HEK293T (cell line): ENCODE results near the gene OR1S2.
"Not testable (repeated sequence)": the region's sequence is repeated elsewhere in the genome, so short reads cannot be mapped to it uniquely, and the experiment has no call there.

Experiments used
- CTCF ChIA-PET: fragments of 350-600 bp; formaldehyde crosslinking; extraction: SDS; loops from one replicate; lab custom pipeline; 2021; ENCODE audit warnings: antibody characterized with exemption, inconsistent platforms; lab: Yijun Ruan, JAX
- POLR2A ChIA-PET: fragments of 350-600 bp; formaldehyde crosslinking; extraction: SDS; loops from one replicate; lab custom pipeline; 2020; ENCODE audit warnings: antibody characterized with exemption, inconsistent platforms; lab: Yijun Ruan, JAX
- DNase-seq: peaks from one replicate; pipeline ENCODE4 v3.0.0; 2012; ENCODE audit warnings: mixed read lengths; ENCODE audit errors: extremely low spot score
- ARNT ChIP-seq: fragments of 450-650 bp; IDR thresholded peaks from 2 replicates; pipeline ENCODE4 v1.6.1; 2017; ENCODE audit warnings: mild to moderate bottlenecking
- BHLHE40 ChIP-seq: fragments of 450-650 bp; IDR thresholded peaks from 2 replicates; pipeline ENCODE4 v1.6.1; 2016; ENCODE audit warnings: mild to moderate bottlenecking, moderate library complexity, borderline replicate concordance
- CTBP1 ChIP-seq: fragments of 450-650 bp; IDR thresholded peaks from 2 replicates; pipeline ENCODE4 v1.6.1; 2016; ENCODE audit warnings: borderline replicate concordance
- ELF4 ChIP-seq: fragments of 450-650 bp; IDR thresholded peaks from 2 replicates; pipeline ENCODE4 v1.6.1; 2017; ENCODE audit warnings: antibody characterized with exemption
- FOXA1 ChIP-seq: fragments of 450-650 bp; IDR thresholded peaks from 2 replicates; pipeline ENCODE4 v1.6.1; 2016; ENCODE audit warnings: mild to moderate bottlenecking
- FOXK2 ChIP-seq: fragments of 450-650 bp; IDR thresholded peaks from 2 replicates; pipeline ENCODE4 v1.6.1; 2016; ENCODE audit warnings: mild to moderate bottlenecking
- FOXM1 ChIP-seq: fragments of 450-650 bp; IDR thresholded peaks from 2 replicates; pipeline ENCODE4 v1.6.1; 2017; ENCODE audit warnings: mild to moderate bottlenecking, borderline replicate concordance
- HDGF ChIP-seq: fragments of 450-650 bp; IDR thresholded peaks from 2 replicates; pipeline ENCODE4 v1.6.1; 2017; ENCODE audit warnings: antibody characterized with exemption, borderline replicate concordance
- L3MBTL2 ChIP-seq: fragments of 450-650 bp; conservative IDR thresholded peaks from 2 replicates; pipeline ENCODE4 v1.6.1; 2016; ENCODE audit warnings: mild to moderate bottlenecking
- LEF1 ChIP-seq: fragments of 450-650 bp; IDR thresholded peaks from 2 replicates; pipeline ENCODE4 v1.6.1; 2017; ENCODE audit warnings: mild to moderate bottlenecking, borderline replicate concordance
- NFRKB ChIP-seq: fragments of 450-650 bp; IDR thresholded peaks from 2 replicates; pipeline ENCODE4 v1.6.1; 2016; ENCODE audit warnings: mild to moderate bottlenecking, moderate library complexity
- PKNOX1 ChIP-seq: fragments of 450-650 bp; IDR thresholded peaks from 2 replicates; pipeline ENCODE4 v1.6.1; 2016
- SP1 ChIP-seq: fragments of 450-650 bp; IDR thresholded peaks from 2 replicates; pipeline ENCODE4 v1.6.1; 2017
- SUZ12 ChIP-seq: fragments of 450-650 bp; IDR thresholded peaks from 2 replicates; pipeline ENCODE4 v1.6.1; 2016; ENCODE audit warnings: mild to moderate bottlenecking
- TARDBP ChIP-seq: fragments of 450-650 bp; IDR thresholded peaks from 2 replicates; pipeline ENCODE4 v1.6.1; 2016
- ZNF384 ChIP-seq: fragments of 450-650 bp; IDR thresholded peaks from 2 replicates; pipeline ENCODE4 v1.6.1; 2016

OR1S2 gene

DNA sequence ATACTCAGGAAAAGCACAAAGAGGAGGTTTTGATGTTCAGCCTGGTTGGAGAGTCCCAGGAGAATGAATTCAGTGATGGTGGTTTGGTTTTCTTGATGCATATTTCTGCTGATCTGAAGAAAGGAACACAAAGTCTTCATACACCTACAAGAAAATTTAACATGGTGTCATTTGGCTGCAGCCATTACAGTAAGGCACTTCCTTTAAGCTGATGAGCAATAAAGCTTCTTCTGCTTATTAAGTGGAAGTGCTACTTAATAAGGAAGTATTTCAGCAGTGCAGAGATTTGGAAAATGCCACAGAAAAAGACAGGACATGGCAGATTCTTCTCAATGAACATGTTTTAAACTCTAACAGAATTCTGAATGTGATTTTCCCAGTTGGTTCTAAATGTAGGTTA, at the start of gene OR1S2:
Gene OR1S2 (minus strand): TSS at position 101 of the 400 bp plus-strand sequence. CDS start 0 bp downstream, at position 101.
- CTCF ChIA-PET, result no interaction called here
- TF ChIP-seq ELF4 (no peak), L3MBTL2 (no peak), ZNF384 (no peak), HDGF (no peak), FOXA1 (no peak), FOXK2 (no peak), TARDBP (no peak), PKNOX1 (no peak)
- POLR2A ChIA-PET, result no interaction called here
- no peak for DNase-seq

GRCh38 chr11:58243954-58244353, 40.0 kb upstream of the OR1S2 start:
- ChIA-PET CTCF (no interaction called here), POLR2A (no interaction called here)
- TF ChIP-seq BHLHE40, result no peak
- no peak for TF ChIP-seq PKNOX1
- no peak for TF ChIP-seq ELF4
- no peak for TF ChIP-seq SUZ12
- TF ChIP-seq SP1, result no peak
- TF ChIP-seq NFRKB, result no peak
- no peak for TF ChIP-seq CTBP1
- TF ChIP-seq ARNT, result no peak
- TF ChIP-seq ZNF384, result no peak
- TF ChIP-seq HDGF, result no peak
- no peak for DNase-seq

DNA sequence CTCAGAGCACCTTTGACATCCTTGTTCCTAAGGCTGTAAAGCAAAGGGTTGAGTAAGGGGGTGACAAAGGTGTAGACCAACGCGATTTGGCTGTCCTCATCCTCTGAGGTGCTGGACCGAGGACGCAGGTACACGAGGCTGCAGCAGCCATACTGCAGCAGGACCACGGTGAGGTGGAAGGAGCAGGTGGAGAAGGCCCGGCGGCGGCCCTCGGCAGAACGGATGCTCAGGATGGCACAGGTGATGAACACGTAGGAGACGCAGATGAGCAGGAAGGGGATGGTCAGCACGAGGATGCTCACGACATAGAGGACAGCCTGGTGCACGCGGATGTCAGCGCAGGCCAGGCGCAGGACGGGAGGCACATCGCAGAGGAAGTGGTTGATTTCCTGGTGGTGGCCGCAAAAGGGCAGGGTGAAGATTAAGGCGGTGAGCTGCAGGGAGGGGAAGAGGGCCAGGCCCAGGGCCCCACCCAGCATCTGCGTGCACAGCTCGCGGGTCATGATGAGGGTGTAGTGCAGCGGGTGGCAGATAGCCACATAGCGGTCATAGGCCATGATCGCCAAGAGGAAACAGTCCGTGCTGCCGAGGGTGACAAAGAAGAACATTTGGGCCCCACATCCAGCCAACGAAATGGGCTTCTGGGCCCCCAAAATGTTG, 24.1 kb upstream of the OR1S2 start:
- ChIA-PET POLR2A (no interaction called here), CTCF (no interaction called here)
- TF ChIP-seq ARNT (no peak), NFRKB (no peak), ELF4 (no peak), CTBP1 (no peak), LEF1 (no peak), FOXM1 (no peak), FOXK2 (no peak), BHLHE40 (no peak), HDGF (no peak), TARDBP (no peak), PKNOX1 (no peak), FOXA1 (no peak), ZNF384 (no peak)
- DNase-seq, result no peak

GRCh38 chr11:58222721-58223120, 18.8 kb upstream of the OR1S2 start:
- CTCF ChIA-PET, result no interaction called here

GRCh38 chr11:58216476-58216875, 12.5 kb upstream of the OR1S2 start:
- ChIA-PET POLR2A (no interaction called here), CTCF (no interaction called here)
- TF ChIP-seq NFRKB (no peak), SP1 (no peak), LEF1 (no peak), FOXM1 (no peak), PKNOX1 (no peak)
- no peak for DNase-seq

More at GRCh38 chr11:58222721-58223120, 18.8 kb upstream of the OR1S2 start:
- TF ChIP-seq FOXA1 (no peak), LEF1 (no peak), TARDBP (no peak), BHLHE40 (no peak), ELF4 (no peak), SUZ12 (no peak), SP1 (no peak), FOXK2 (no peak)
- POLR2A ChIA-PET, result no interaction called here
- DNase-seq, result no peak

DNA sequence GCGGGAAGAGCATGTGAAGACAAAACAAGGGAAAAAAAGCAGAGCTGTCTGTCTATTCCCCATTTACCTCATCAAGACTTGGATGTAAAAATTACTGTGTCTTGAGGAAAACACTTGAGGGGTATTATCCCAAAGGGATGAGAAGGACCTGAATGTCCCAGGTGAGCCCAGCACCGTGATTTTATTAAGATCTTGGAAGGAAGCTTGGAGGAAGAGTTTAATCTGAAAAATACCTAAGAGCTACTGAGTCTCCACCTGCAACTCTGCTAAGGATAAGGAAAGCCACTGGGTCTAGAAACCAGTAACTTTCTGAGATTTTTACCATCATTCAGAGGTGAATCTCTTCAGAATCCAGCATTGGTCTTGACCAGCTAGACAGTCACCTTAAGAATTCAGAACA, 8.5 kb upstream of the OR1S2 start, which contains the start of gene OR1S1:
Gene OR1S1 (plus strand): TSS at position 301 of the 400 bp plus-strand sequence.
- CTCF ChIA-PET, POLR2A ChIA-PET, DNase-seq: not testable (repeated sequence)
